ENCODE data around the gene SH2B3.

GRCh38 chr12:111430433-111431353, 25.0 kb downstream of the SH2B3 start:
- TF ChIP-seq CTBP1 (IDR thresholded peaks at IDR 0.05; ENCODE audit: borderline replicate concordance) (no peak), ELF4 (IDR thresholded peaks at IDR 0.05) (no peak), HDGF (IDR thresholded peaks at IDR 0.05; ENCODE audit: borderline replicate concordance) (no peak), PKNOX1 (IDR thresholded peaks at IDR 0.05) (no peak), FOXA1 (IDR thresholded peaks at IDR 0.05) (no peak), SP1 (IDR thresholded peaks at IDR 0.05) (no peak), ZNF384 (IDR thresholded peaks at IDR 0.05) (no peak), FOXK2 (IDR thresholded peaks at IDR 0.05) (no peak), SUZ12 (IDR thresholded peaks at IDR 0.05) (no peak), LEF1 (IDR thresholded peaks at IDR 0.05; ENCODE audit: borderline replicate concordance) (no peak), TARDBP (IDR thresholded peaks at IDR 0.05) (no peak), BHLHE40 (IDR thresholded peaks at IDR 0.05; ENCODE audit: borderline replicate concordance) (no peak), FOXM1 (IDR thresholded peaks at IDR 0.05; ENCODE audit: borderline replicate concordance) (no peak), ARNT (IDR thresholded peaks at IDR 0.05) (no peak)

Data from HEK293T (cell line).